ENCODE results near the gene ZNF785.

ZNF785 gene

DNA sequence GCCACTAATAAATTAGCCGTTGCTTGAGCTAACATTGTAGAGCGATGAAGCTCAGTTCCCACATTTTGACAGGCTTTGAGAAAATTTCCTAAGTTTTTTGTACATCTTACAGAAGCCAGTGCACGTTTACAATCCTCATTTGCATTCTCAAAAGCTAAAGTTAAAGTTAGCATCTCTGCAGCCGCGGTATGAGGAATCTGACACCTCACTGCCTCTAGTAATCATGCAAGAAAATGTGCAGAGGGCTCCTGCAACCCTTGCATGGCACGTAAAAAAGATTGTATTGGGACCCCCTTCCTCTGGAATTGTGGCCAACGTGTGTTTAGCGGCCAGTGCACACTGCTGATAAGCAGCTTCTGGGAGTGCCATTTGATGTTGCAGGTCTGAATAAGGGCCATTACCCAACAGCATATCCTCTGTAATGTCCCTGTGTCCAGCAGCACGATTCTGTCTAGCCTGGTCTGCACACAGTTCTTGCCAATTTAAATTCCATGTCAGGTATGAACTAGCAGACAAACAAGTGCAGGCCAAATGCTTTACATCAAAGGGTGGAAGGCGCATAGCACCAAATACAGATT, 37.0 kb upstream of the ZNF785 start:
- ChIA-PET POLR2A (interaction anchor here (1.7 to 2.2 kb wide), 3 partner anchors 8 to 28 kb away, joined by 4 to 7 read pairs (median 5); partner anchors contain the start of genes PRR14 and ZNF689), CTCF (interaction anchor here (0.6 to 1.5 kb wide), 3 partner anchors 24 to 581 kb away, joined by 3 read pairs; no protein-coding TSS in a partner anchor)

DNA sequence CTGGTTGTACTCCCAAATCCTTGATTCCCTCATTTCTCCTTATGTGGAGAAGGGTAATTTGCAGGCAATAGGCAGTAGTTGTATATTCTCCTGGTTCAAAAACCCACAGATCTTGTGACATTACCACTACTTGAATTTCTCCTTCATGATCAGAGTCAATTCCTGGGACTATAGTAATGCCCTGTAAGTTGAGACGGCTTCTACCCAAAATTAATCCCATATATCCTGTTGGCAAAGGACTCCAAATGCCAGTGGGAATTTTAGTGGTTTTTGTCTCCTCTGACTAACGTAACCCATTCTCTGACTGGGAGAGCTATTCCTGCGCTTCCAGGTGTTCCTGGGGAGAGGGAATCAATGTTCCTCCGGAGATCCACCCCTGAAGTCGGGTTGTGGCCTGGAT, 36.3 kb upstream of the ZNF785 start:
- POLR2A ChIA-PET = interaction anchor here (1.0 to 1.9 kb wide), 2 partner anchors 12 to 29 kb away, joined by 4 to 6 read pairs; partner anchors contain the start of genes PRR14 and ZNF689
- CTCF ChIA-PET = interaction anchor here (1.5 kb wide), 2 partner anchors 10 to 23 kb away, joined by 3 read pairs; no protein-coding TSS in a partner anchor
- TF ChIP-seq NFRKB (IDR thresholded peaks at IDR 0.05) = no peak
- TF ChIP-seq HDGF (IDR thresholded peaks at IDR 0.05; ENCODE audit: borderline replicate concordance) = no peak
- no peak for TF ChIP-seq TARDBP (IDR thresholded peaks at IDR 0.05)
- no peak for TF ChIP-seq FOXK2 (IDR thresholded peaks at IDR 0.05)
- no peak for TF ChIP-seq CTBP1 (IDR thresholded peaks at IDR 0.05; ENCODE audit: borderline replicate concordance)
- no peak for TF ChIP-seq FOXA1 (IDR thresholded peaks at IDR 0.05)
- TF ChIP-seq, protein P1, sequence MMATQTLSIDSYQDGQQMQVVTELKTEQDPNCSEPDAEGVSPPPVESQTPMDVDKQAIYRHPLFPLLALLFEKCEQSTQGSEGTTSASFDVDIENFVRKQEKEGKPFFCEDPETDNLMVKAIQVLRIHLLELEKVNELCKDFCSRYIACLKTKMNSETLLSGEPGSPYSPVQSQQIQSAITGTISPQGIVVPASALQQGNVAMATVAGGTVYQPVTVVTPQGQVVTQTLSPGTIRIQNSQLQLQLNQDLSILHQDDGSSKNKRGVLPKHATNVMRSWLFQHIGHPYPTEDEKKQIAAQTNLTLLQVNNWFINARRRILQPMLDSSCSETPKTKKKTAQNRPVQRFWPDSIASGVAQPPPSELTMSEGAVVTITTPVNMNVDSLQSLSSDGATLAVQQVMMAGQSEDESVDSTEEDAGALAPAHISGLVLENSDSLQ (IDR thresholded peaks at IDR 0.05) = no peak
- TF ChIP-seq SUZ12 (IDR thresholded peaks at IDR 0.05) = no peak
- no peak for TF ChIP-seq ELF4 (IDR thresholded peaks at IDR 0.05)
- TF ChIP-seq ARNT (IDR thresholded peaks at IDR 0.05) = no peak
- no peak for TF ChIP-seq ZNF384 (IDR thresholded peaks at IDR 0.05)
- DNase-seq (ENCODE audit: extremely low spot score) = no peak

More for the DNA sequence above, 37.0 kb upstream of the ZNF785 start:
- no peak for DNase-seq (ENCODE audit: extremely low spot score)
- TF ChIP-seq BHLHE40 (IDR thresholded peaks at IDR 0.05; ENCODE audit: borderline replicate concordance) = no peak
- TF ChIP-seq FOXK2 (IDR thresholded peaks at IDR 0.05) = no peak
- TF ChIP-seq, protein P1 (IDR thresholded peaks at IDR 0.05) = no peak
- no peak for TF ChIP-seq HDGF (IDR thresholded peaks at IDR 0.05; ENCODE audit: borderline replicate concordance)

DNA sequence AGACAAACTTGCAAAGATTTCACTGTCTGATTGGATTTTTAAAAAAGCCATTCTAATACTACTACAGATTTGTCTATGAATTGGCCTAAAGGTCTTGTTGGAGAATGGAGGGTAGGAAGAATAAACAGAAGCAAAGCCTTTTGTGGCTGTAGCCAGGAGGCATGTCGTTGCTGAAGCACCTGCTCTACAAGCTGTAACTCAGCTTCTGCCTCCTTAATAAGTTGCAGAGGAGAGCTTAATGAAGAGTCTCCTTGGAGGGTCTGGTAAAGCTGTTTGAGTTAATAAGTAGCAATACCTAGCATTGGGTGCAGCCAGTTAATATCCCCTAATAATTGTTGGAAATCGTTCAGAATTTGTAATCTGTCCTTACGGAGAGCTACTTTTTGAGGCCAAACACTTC, 34.7 kb upstream of the ZNF785 start:
- POLR2A ChIA-PET = interaction anchor here (0.7 to 2.2 kb wide), 9 partner anchors 8 to 190 kb away, joined by 3 to 14 read pairs (median 4); partner anchors contain the start of genes DCTPP1, FBRS, ZNF688 and ZNF689

DNA sequence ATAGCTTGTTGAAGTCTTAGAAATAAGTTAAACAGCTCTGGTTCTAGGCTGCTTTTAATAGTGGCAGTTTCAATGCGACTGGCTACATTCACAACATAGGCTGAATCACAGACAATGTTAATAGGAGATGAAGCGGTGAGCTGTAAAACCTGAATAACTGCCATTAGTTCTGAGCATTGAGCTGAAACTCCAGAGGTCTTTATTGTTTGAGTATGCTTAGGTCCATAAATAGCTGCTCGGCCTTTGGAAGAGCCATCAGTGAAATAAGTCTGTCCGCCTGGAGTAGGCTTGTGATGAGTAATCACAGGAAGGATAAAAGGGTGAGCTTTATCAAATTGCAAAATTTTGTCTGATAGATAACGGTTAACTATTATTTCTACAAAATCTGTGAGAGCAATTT, 34.1 kb upstream of the ZNF785 start:
- DNase-seq (ENCODE audit: extremely low spot score) = no peak
- ChIA-PET POLR2A (interaction anchor here (0.7 to 2.2 kb wide), 8 partner anchors 8 to 190 kb away, joined by 3 to 14 read pairs (median 4); partner anchors contain the start of genes DCTPP1, FBRS, ZNF688 and ZNF689), CTCF (interaction anchor here (0.5 to 2.6 kb wide), 4 partner anchors 9 to 187 kb away, joined by 3 to 15 read pairs (median 3); partner anchors contain the start of gene ZNF689)
- no peak for TF ChIP-seq FOXA1 (IDR thresholded peaks at IDR 0.05)
- TF ChIP-seq NFRKB (IDR thresholded peaks at IDR 0.05) = no peak

More for the DNA sequence above, 34.7 kb upstream of the ZNF785 start:
- CTCF ChIA-PET = interaction anchor here (0.5 to 2.6 kb wide), 7 partner anchors 9 to 461 kb away, joined by 3 to 15 read pairs (median 3); partner anchors contain the start of genes DCTPP1 and ZNF689
- TF ChIP-seq CTBP1 (IDR thresholded peaks at IDR 0.05; ENCODE audit: borderline replicate concordance) (no peak), BHLHE40 (IDR thresholded peaks at IDR 0.05; ENCODE audit: borderline replicate concordance) (no peak), NFRKB (IDR thresholded peaks at IDR 0.05) (no peak), LEF1 (IDR thresholded peaks at IDR 0.05; ENCODE audit: borderline replicate concordance) (no peak), SUZ12 (IDR thresholded peaks at IDR 0.05) (no peak), SP1 (IDR thresholded peaks at IDR 0.05) (no peak), ELF4 (IDR thresholded peaks at IDR 0.05) (no peak)
- DNase-seq (ENCODE audit: extremely low spot score) = no peak

DNA sequence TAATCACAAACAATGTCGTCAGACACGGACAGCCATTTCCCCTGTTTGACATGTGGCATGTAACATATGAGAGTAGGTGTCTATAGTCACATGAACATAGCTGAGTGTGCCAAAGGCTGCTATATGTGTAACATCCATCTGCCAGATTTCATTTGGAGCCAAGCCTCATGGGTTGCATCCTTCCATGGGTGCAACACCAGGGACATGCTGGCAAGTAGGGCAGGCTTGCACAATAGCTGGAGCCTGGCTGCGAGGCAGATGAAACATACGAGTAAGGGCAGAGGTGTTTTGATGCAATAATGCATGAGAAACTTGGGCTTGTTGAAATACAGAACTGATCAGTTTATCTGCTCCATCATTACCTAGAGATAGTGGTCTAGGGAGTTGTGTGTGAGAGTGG, 33.7 kb upstream of the ZNF785 start:
- TF ChIP-seq HDGF (IDR thresholded peaks at IDR 0.05; ENCODE audit: borderline replicate concordance) (no peak), ELF4 (IDR thresholded peaks at IDR 0.05) (no peak)
- ChIA-PET CTCF (interaction anchor here (0.8 to 2.6 kb wide), 2 partner anchors 10 to 62 kb away, joined by 3 to 15 read pairs; no protein-coding TSS in a partner anchor), POLR2A (interaction anchor here (0.7 to 2.2 kb wide), 9 partner anchors 7 to 189 kb away, joined by 3 to 14 read pairs (median 4); partner anchors contain the start of genes DCTPP1, FBRS, ZNF688 and ZNF689)
- DNase-seq (ENCODE audit: extremely low spot score) = no peak

DNA sequence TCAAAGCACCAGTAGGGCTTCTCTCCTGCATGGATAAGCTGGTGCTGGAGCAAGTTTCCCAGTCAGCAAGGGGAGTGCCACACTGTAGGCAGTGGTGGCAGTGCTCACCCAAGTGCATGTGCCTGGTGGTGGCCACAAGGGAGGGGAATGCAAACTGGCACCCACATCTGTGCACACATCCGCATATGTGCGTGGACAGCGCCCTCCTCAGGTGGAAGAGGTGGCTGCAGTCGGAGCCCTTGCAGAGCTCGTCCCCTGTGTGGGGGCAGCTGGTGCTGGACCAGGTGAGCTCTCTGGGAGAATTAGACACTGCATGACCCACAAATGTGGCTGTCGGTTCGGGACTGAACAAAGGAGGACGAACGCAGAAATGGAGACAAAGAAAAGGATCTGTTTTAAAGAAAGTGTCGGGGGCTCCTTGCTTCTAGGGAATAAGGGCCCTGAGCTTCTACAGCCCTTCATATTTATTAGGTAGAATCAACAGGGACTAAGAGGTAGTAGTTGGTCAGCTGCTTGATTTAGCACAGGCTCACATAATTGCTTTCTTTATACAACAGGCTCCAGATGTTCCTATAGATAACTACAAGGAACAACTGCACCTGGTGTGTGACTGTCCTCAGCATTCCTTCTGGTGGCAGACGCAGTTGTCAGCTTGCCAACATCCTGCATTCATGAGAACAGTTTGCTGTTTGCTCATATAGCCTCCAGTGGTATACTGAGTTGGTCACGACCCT, 30.0 kb upstream of the ZNF785 start:
- ChIA-PET CTCF (interaction anchor here (0.6 to 2.6 kb wide), 42 partner anchors 8 to 504 kb away, joined by 3 to 24 read pairs (median 4); partner anchors contain the start of genes DCTPP1, FBRS, PRR14 and ZNF48), POLR2A (interaction anchor here (0.7 to 3.0 kb wide), 16 partner anchors 8 to 492 kb away, joined by 3 to 16 read pairs (median 4); partner anchors contain the start of genes DCTPP1, PRR14, SEPHS2 and ZNF688)
- TF ChIP-seq ELF4 (IDR thresholded peaks at IDR 0.05) (no peak), SUZ12 (IDR thresholded peaks at IDR 0.05) (no peak), ZNF384 (IDR thresholded peaks at IDR 0.05) (no peak), HDGF (IDR thresholded peaks at IDR 0.05; ENCODE audit: borderline replicate concordance) (no peak), SP1 (IDR thresholded peaks at IDR 0.05) (no peak)
- TF ChIP-seq, protein P1 (IDR thresholded peaks at IDR 0.05) = no peak
- DNase-seq (ENCODE audit: extremely low spot score) = peak; percentile 83

Measured in HEK293T (cell line).